Measurements from ENCODE around the gene CTNNA3.

Gene CTNNA3

DNA sequence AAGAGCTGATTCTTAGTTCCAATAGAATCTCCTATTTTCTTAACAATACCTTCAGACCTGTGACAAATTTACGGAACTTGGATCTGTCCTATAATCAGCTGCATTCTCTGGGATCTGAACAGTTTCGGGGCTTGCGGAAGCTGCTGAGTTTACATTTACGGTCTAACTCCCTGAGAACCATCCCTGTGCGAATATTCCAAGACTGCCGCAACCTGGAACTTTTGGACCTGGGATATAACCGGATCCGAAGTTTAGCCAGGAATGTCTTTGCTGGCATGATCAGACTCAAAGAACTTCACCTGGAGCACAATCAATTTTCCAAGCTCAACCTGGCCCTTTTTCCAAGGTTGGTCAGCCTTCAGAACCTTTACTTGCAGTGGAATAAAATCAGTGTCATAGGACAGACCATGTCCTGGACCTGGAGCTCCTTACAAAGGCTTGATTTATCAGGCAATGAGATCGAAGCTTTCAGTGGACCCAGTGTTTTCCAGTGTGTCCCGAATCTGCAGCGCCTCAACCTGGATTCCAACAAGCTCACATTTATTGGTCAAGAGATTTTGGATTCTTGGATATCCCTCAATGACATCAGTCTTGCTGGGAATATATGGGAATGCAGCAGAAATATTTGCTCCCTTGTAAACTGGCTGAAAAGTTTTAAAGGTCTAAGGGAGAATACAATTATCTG lies 768.6 kb downstream of the CTNNA3 start:
- DNase-seq, result no peak

DNA sequence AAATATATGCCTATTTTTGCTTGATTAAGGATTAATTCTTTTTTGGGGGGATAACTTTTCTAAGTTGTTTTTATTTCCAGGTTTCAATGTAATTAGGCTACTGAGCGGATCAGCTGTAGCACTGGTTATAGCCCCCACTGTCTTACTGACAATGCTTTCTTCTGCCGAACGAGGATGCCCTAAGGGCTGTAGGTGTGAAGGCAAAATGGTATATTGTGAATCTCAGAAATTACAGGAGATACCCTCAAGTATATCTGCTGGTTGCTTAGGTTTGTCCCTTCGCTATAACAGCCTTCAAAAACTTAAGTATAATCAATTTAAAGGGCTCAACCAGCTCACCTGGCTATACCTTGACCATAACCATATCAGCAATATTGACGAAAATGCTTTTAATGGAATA lies 769.2 kb downstream of the CTNNA3 start:
- no peak for DNase-seq

DNA sequence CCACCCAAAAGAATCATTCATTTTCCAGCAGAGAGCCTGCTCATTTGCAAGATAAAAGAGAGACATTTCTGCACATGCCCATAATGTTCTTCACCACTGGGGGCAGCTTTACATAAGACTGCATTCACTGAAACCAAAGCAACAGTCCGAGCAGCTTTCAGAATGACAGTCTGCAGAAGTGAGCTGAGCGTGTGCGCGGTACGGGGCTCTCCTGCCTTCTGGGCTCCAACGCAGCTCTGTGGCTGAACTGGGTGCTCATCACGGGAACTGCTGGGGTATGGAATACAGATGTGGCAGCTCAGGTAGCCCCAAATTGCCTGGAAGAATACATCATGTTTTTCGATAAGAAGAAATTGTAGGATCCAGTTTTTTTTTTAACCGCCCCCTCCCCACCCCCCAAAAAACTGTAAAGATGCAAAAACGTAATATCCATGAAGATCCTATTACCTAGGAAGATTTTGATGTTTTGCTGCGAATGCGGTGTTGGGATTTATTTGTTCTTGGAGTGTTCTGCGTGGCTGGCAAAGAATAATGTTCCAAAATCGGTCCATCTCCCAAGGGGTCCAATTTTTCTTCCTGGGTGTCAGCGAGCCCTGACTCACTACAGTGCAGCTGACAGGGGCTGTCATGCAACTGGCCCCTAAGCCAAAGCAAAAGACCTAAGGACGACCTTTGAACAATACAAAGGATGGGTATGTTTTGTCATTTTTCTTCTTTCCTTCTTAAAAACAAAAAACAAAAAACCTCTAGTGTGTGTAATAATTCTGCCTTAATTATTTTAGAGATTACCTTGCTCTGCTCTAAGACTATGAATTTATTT lies 769.9 kb downstream of the CTNNA3 start, which contains the start of gene LRRTM3:
Gene LRRTM3 (plus strand): TSS at position 141 of the 820 bp plus-strand sequence.
- peak; percentile 6 to 66 (median 16) for DNase-seq

DNA sequence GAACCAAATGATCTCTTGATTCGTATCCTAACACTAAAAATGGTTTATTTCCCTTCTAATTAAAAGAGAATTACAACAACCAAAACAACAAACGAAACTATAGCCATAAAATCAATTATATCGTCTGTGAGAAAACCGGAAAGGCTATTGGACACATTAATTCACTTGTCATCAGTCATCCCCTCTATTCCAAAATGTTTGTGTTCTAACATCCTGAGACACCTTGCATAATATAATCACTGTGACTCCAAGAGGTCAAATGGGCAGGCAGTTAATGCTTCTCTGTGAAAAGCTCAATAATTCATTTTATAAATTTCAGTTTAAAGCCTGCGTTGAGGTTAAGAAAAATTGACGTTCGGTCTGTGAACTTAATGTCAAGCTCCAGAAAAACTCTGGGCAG lies 770.6 kb downstream of the CTNNA3 start:
- no peak for DNase-seq

DNA sequence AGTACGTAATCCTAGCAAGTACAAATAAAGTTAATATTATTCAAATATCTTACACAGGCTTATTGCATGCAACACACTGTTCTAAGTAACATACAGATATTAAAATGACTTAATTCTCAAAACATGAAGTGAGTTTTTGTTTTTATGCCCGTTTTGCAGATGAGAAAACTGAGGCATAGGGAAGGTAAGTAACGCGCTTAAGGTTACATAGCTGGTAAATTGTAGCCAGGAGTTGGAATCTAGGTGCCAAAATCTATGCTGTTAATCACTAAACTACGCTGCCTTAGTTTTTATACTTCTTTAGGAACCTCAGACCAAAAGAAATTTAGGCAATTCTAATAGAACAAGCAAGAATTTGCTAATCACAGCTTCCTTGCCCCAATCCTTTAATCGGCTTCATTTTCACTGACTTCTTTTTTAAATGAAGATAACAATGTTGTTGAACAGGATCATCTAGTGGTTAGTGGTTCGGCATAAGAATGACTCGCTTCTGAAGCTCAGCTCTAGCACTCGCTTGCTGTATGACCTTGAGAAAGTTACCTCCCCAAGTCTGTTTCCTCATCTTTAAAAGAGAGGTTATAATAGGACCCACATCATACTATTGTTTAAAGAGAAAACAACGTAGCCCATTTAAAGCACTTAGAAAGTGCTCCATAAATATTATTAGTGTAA lies 771.2 kb downstream of the CTNNA3 start:
- DNase-seq, result no peak

DNA sequence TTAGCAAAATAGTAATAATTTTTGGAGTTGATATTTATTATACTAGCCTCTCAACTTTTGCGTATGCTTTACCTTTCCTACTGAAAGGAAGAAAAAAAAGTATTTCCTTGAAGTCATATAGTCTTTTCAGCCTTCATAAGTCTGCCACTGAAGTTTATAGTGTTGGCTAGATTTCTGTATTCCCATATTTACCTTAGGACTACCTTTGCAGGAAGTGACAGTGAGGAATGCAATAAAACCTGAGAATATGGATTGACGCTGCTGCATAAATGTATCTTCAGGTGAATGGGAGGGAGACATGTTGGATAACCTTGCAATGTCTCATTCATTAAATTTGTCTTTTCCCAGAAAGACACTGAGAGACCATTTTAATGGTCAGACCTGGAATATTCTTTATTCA lies 776.7 kb downstream of the CTNNA3 start:
- DNase-seq, result no peak

DNA sequence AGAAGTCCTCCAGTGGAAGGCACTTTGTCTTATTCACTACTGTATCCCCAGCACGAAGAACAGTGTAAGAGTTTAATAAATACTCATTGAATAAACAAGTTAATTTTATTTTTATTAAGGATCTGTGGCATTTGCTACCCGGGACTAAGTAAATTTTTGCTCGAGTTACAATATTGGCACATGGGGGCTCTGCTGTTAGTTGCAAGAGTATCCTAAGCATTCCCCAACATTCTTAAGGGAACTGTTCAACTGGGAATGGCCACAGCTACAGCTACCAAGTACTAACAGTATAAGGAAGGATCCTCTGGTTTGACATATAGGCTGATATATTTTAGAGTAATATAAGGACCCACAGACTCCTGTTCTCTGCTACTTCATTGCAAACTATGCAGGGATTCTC lies 778.9 kb downstream of the CTNNA3 start:
- no peak for DNase-seq

DNA sequence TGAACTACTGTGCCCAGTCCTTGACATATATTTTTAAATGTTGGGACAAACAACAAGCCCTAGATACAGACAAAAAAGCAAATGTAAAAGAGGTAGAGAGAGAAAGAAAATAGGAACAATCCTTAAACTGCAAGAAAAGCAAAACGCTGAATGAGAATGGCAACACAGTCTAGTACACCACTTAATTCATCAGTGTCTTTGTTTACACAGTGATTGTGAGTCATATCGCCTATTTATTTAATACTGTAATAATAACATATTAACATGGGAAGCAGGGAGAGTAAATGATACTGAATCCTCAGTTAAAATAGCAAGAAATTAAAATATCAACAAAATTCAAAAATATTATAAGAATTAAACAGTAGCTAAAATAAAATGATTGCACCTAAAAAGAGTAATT lies 780.0 kb downstream of the CTNNA3 start:
- DNase-seq, result no peak

DNA sequence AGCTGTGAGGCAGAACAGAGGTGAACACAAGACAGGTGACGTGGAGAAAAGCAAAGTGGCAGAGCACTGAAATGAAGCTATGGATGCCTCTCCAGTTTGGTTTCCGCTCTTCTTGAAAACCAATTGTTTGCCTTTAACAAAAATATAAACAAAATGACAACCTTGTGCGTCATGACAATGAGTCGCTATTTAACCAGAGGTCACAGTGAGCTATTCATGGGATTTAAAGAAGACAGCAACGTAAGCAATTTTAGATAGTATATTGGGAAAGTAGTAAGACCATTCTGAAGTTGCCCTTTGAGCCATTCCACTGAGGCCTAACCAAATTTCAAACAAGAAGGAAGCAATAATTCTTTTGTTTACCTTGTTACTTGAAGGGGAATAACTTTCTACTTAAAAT lies 785.3 kb downstream of the CTNNA3 start:
- DNase-seq, result no peak

DNA sequence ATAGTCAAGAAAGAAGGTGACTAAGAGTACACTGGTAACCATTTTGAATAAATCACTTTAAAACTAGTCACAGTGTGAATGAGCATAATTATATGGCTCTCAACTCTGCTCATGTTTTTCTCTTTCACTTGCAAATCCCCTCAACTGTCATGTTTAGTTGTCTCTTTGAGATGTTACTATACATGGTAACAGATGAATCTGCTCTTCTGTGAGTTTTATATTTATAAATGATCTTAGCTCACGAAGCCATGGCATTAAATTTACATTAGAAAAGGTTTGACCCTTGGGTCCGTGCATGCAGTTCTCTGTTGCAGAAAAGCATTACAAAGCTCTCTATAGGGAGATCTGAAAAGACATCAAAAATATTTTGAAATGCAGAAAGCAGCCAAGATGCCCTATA lies 803.1 kb downstream of the CTNNA3 start:
- peak in 1 of 3 experiments; percentile 3 for DNase-seq

DNA sequence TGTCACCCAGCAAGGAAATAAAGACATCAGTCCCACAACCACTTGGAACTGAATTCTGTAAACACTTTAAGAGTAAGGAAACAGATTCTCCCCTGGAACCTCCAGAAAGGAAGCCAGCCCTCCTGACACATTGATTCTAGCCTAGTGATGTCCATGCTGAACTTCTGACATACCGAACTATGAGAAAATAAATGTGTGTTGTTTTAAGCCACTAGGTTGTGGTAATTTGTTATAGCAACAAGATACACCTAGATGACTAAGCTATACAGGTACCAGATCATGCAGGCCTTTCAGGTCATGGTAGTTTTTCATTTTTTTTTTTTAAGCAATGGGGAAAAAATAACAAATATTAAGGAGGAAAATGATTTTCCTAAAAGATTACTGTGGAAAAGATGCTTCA lies 807.8 kb downstream of the CTNNA3 start:
- DNase-seq, result no peak

DNA sequence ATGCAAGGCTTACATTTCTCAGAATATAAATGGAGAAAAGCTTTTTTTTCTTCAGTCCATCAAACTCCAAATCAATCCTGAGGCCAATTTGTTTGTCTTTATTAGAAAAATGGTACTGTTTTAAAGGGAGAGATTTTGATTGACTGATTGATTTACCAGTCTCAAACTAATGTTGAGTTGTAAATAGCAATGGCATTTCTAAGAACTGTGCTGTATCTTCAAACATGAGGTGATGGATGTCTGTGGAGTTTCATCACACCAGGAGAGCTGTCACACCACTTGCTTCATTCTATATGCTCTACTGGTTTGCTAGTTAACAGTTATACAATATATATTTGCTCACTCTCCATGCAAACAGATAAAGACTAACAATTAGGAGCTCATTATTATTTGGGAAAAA lies 809.1 kb downstream of the CTNNA3 start:
- no peak for DNase-seq

DNA sequence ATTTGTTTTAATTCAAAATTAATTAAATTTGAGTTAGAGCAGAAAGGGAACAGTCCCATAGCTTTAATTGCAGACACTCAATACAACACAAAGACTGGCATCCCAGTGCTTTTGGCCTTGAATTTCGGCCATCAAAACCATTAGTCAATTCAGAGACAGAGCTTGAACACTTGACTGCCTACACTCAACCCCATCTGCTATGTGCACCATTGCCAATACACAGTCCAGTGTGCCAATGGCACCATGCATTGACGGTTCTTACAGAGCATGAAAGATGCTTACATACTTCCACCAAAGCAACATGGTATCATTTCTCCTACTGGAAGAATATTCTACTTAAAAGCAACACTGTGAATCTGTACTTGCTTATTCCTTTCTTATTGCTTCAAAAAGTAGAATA lies 813.7 kb downstream of the CTNNA3 start:
- no peak for DNase-seq

DNA sequence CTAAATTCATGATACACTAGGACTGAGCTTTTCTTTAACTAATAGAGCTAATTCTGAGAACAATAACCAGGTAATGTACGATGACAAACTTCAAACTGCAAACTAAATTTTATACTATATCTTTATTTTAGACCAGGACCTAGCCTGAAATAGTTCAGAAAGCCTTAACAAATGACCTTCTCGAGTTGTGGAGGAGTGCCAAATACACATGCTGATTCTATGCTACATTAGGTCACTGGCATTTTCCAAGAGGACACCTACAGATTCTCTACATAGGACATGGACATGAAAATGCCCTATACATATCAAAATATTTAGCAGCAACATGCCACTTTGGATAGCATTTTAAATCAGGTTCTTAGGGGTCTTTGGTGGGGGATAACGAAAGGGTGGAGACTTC lies 814.2 kb downstream of the CTNNA3 start:
- no peak for DNase-seq

DNA sequence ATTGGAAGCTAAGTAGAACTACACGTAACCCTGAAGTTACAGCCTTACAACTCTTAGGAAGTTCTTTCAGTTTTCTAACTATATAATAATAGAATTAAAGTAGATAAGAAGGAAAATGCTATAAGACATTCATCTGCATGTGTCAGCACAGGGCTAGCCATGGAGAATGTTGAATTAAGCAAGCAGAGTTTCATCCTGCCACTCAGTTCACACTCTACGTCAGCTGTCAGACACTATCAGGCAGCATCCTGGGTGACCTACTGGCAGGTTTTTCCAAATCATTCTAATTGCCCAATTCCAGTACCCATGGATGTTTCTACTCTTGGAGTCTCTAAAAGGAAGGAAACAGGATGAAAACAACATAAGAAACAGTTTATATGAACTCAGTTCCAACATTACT lies 815.2 kb downstream of the CTNNA3 start:
- DNase-seq, result no peak

DNA sequence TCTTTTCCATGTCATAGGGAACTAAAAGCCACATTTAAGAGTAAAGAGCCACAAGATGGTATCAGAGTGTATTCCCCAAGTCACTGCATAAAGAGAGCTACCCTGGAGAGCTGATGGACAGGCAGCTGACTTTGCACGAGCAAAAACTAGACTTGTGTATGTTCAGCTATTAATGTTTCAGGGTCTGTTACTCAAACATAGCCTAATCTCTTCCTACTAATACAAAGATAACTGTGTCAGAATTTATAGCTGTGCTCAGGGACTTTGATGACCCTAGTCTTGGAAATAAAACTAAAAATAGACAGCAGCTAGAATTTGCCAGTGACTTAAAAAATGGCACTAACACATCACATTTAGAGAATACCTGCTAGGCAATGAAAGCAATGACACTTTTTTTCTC lies 815.7 kb downstream of the CTNNA3 start:
- DNase-seq, result no peak

DNA sequence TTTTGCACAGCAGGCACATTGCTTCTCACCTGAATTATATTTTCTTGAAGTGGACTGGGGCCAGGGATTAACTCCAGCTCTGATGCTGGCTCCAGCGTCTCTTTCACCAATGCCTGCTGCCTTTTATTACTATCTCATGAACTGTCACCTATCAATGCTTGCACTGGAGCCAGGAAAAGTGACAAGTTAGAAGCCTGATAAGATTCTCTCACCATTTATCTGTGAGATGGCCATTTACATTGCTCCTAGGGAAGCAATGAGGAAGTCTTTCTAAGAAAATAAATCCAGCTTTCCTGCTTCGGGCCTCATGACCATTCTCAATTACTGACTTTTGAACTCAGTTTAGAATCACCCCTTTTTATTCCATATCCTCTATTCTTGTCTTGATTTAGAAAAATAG lies 818.6 kb downstream of the CTNNA3 start:
- DNase-seq, result no peak

DNA sequence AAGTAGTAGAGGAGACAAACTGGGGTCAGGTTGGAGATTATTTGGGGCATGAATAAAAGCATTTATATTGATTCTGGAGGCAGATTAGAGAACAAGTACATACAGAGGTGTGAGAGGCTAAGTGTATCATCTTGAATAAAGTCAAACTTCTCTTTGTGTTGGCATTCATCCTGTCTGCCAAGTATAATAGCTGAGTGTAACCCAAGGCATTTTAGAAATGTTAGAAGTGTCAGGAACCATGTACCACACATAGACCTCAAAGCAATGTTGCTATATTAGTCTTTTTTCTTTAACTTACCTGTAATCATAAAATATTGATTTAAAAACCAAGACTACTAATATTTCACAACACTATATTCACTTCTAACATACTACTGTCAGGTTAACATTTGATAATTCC lies 826.4 kb downstream of the CTNNA3 start:
- no peak for DNase-seq

DNA sequence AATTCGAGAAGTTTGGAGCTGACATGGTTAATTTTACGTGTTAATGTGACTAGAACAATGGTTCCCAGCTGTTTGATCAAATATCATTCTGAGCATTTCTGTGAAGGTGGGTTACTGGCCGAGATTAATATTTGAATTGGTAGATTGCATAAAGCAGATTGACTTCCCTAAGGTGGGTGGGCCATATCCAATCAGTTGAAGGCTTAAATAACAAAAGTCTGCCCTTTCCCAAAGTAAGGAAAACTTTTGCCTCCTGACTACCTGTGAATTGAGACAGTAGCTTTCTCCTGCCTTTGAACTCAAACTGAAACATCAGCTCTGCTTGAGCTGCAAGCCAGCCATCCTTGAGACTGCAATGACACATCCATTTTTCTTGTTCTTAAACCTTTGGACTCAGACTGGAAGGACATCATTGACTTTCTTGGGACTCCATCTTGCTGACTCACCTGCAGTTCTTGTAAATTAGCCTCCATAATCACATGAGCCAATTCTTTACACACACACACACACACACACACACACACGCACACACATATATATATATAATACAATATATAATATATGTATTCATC lies 833.2 kb downstream of the CTNNA3 start:
- no peak for DNase-seq

DNA sequence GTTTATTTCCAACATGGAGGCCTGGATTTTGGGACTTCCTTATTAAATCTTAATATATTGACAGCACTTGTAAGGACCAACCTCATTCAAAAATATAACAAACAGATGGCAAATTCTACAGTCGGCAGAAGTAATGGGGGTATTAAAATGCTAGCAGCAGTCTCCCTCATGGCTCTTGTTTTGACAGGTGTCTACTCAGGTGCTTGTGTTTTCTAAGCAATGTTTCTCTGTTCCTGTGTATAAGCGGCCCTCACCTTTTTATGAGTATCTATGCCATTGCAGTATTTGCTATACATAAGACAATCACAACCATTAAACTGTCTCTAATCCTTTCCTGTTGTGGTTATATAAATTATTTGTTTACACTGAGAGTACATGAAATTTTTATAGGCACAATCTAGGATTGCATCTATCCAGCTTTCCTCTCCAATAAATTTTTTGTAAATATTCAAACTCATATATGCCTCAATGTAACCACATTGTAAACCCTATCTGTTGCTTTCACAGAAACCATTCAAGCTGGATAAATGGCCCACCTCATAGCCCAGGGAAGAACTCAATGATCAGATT lies 835.5 kb downstream of the CTNNA3 start:
- DNase-seq, result peak in 1 of 3 experiments; percentile 32

DNA sequence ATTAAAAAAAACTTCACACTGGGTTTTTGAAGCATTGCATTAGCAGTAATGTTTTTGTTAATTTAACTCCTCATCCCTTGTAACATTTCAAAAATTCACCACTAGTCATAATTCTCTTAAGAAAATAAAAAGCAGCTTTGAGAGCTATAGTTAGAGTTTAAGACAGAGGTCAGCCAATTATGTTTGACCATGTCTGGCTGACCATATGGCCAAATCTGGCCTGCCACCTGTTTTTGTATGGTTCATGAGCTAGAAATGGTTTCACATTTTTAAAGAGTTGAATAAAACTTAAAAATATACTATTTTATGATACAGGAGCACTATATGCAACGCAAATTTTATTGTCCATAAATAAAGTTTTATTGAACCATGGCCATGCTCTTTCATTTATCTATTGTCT lies 843.2 kb downstream of the CTNNA3 start:
- DNase-seq, result no peak

DNA sequence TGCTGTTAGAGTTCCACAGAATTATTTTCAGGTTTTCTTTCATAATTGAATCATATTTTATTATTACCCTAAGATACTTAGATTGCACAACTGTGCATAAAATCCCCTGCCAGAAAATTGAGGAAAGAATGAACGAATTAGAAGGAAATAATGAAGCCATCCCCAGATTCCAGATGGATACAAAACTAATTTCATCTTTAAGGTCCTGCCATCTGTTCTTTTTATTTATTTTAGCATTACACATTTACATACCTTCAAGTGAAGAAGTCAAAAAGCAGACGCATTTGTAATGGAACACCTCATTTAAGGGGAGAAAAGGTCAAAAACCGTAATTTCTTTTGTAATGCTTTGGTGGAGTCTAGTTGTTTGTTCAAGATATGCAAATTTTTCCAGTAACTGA lies 847.1 kb downstream of the CTNNA3 start:
- DNase-seq, result no peak

Measured in NCI-H1417 (cell line).